Gastrocnemius medialis (tissue), 4 donors: ENCODE measurements around the gene MAP2K5. TPM values are rescaled to one million over a fixed set of nuclear protein-coding genes. Genes with fewer than 3 reads are reported as not detected.

ENCODE experiments used
- ATAC-seq, 2 donors: fragments of 150-250 bp; one replicate each; pipeline ENCODE4 v1.9.1; 2016
- DNase-seq, 2 donors: peaks; one replicate each; pipeline ENCODE4 v3.0.0-alpha.2; 2019
- H3K27ac ChIP-seq, 4 donors: fragments of 200-600 bp; sonication (generic); 1 replicate in 1 of 4; 2 replicates in 3 of 4; pipeline ENCODE4 v1.5.1; 2016 to 2018; ENCODE audit warnings: mild to moderate bottlenecking in 2 of 4, moderate library complexity in 1 of 4
- H3K27me3 ChIP-seq, 3 donors: fragments of 200-600 bp; sonication (generic) in 2 of 3; 1 replicate in 1 of 3; 2 replicates in 2 of 3; pipeline versions ENCODE4 v1.5.1 to v1.6.0; 2016 to 2019; ENCODE audit warnings: mild to moderate bottlenecking in 1 of 3, moderate library complexity in 1 of 3
- H3K36me3 ChIP-seq, 2 donors: fragments of 200-600 bp; sonication (generic) in 1 of 2; one replicate each; pipeline ENCODE4 v1.5.1; 2017 to 2018
- H3K4me1 ChIP-seq, 2 donors: fragments of 200-600 bp; sonication (generic) in 1 of 2; one replicate each; pipeline ENCODE4 v1.5.1; 2016 to 2017; ENCODE audit warnings: mild to moderate bottlenecking in 2 of 2
- H3K4me3 ChIP-seq, 4 donors: fragments of 200-600 bp; sonication (generic) in 3 of 4; 1 replicate in 1 of 4; 2 replicates in 3 of 4; pipeline ENCODE4 v1.5.1; 2016 to 2019; ENCODE audit warnings: mild to moderate bottlenecking in 2 of 4
- H3K9me3 ChIP-seq, 3 donors: fragments of 200-600 bp; sonication (generic) in 2 of 3; 1 replicate in 1 of 3; 2 replicates in 2 of 3; pipeline ENCODE4 v1.5.1; 2016 to 2019
- POLR2A ChIP-seq, 2 donors: fragments of 450-650 bp; IDR thresholded peaks; one replicate each; pipeline ENCODE4 v1.6.1; 2017; ENCODE audit warnings: antibody characterized with exemption in 2 of 2, mild to moderate bottlenecking in 2 of 2, moderate library complexity in 2 of 2
- in situ Hi-C, 4 donors: fragments of 200-750 bp; cut with MboI; loops; one replicate each; pipeline versions ENCODE4 v1.15.0 to v1.8.0; 2017; ENCODE audit warnings: low sequenced_read_pairs in 4 of 4
- intact Hi-C: fragments of 100-400 bp; cut with DNase I; formaldehyde crosslinking; loops from one replicate; pipeline ENCODE4 v1.15.1; 2023; ENCODE audit warnings: low total_unique reads
- total RNA-seq, 4 donors: library from RNA; depleted of rRNA; stranded (reverse); fragments of >200 nt; gene quantifications; one replicate each; pipeline versions ENCODE4 v1.1.0 to v1.2.3, GENCODE V29; 2016
- TF ChIP-seq, protein P1 (sequence below), 5 experiments: fragments of 450-650 bp in 3 of 5; fragments of 200-600 bp in 2 of 5; sonication (generic) in 2 of 5; IDR thresholded peaks in 4 of 5; conservative IDR thresholded peaks in 1 of 5; 1 replicate in 4 of 5; 2 replicates in 1 of 5; pipeline ENCODE4 v1.5.1; 2016 to 2019; ENCODE audit warnings: antibody characterized with exemption in 5 of 5, mild to moderate bottlenecking in 3 of 5, moderate library complexity in 3 of 5

The MAP2K5 gene
- total RNA-seq, 4 donors from 2014 or later: 5.9 to 6.8 (median 6.4) TPM

DNA sequence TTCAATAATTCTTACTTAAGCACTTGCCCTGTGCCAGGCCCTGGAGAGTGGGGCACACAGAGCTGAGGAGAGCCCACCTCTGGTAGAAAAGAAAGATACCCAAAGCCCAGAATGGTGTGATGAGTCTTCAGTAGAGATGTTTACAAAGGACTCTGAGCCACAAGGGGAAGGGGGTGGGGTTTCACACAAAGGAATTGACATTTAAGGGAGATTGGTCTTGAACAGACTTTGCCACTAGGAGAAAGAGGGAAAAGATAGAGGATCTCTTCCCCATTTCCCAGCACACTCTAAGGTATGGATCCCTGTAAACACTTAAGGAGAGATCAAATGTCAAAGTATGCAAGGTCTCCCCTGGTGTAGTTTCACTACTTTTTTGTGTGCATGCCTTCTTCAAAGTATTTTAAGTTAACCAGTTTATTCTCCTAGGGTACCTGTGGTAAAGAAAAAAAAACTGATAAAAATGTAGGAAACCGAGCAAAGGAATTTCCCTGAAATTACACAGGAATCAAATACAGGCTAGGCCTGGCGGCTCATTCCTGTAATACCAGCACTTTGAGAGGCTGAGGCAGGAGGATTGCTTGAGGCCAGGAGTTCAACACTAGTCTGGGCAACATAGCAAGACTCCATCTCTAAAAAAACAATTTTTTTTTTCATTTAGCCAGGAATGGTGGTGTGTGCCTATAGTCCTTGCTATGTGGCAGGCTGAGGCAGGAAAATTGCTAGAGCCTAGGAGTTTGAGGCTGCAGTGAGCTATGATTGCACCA lies 165.2 kb downstream of the MAP2K5 start:
- TF ChIP-seq POLR2A (IDR thresholded peaks at IDR 0.05): no peak
- TF ChIP-seq, protein P1, sequence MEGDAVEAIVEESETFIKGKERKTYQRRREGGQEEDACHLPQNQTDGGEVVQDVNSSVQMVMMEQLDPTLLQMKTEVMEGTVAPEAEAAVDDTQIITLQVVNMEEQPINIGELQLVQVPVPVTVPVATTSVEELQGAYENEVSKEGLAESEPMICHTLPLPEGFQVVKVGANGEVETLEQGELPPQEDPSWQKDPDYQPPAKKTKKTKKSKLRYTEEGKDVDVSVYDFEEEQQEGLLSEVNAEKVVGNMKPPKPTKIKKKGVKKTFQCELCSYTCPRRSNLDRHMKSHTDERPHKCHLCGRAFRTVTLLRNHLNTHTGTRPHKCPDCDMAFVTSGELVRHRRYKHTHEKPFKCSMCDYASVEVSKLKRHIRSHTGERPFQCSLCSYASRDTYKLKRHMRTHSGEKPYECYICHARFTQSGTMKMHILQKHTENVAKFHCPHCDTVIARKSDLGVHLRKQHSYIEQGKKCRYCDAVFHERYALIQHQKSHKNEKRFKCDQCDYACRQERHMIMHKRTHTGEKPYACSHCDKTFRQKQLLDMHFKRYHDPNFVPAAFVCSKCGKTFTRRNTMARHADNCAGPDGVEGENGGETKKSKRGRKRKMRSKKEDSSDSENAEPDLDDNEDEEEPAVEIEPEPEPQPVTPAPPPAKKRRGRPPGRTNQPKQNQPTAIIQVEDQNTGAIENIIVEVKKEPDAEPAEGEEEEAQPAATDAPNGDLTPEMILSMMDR (IDR thresholded peaks at IDR 0.05 in 4 of 5, conservative IDR thresholded peaks at IDR 0.05 in 1 of 5): no peak
- Histone ChIP-seq H3K9me3 (no peaks in the 10 kb centered on the region), H3K4me3 (no peak overlapping the region), H3K27me3 (no peaks in the 10 kb centered on the region), H3K4me1 (no peaks in the 10 kb centered on the region), H3K27ac (no peak overlapping the region), H3K36me3 (peaks cover 0 to 9% of the 10 kb centered on the region in 2 donors)
- no peak for ATAC-seq
- no peak for DNase-seq
- intact Hi-C loops (no loop called here), in situ Hi-C loops (no loop called here)

DNA sequence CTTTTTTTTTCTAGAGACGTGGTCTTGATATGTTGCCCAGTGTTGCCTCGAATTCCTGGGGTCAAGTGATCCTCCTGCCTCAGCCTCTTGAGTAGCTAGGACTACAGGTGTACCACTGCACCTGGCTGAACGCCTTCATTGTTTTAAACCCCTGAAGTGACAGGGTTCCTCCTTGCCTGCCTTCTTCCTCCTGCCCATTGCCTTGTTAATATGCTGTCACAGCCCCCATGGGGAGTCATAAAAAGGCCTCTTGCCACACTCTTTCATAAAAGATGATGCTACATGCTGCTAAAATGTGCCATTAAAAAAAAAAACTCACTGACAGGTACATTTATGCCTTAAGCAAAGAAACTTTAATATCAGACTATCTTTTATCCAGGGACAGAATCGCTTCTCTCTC lies 166.0 kb downstream of the MAP2K5 start:
- no peak overlapping the region for H3K27ac ChIP-seq
- peaks cover 0 to 3% of the 10 kb centered on the region in 2 donors for H3K36me3 ChIP-seq
- in situ Hi-C loops: no loop called here
- H3K9me3 ChIP-seq: no peaks in the 10 kb centered on the region
- intact Hi-C loops: no loop called here
- H3K4me1 ChIP-seq: no peaks in the 10 kb centered on the region
- TF ChIP-seq, protein P1 (IDR thresholded peaks at IDR 0.05 in 4 of 5, conservative IDR thresholded peaks at IDR 0.05 in 1 of 5): no peak
- no peak for TF ChIP-seq POLR2A (IDR thresholded peaks at IDR 0.05)
- ATAC-seq (no peak), DNase-seq (no peak)
- H3K4me3 ChIP-seq: no peak overlapping the region
- no peaks in the 10 kb centered on the region for H3K27me3 ChIP-seq

DNA sequence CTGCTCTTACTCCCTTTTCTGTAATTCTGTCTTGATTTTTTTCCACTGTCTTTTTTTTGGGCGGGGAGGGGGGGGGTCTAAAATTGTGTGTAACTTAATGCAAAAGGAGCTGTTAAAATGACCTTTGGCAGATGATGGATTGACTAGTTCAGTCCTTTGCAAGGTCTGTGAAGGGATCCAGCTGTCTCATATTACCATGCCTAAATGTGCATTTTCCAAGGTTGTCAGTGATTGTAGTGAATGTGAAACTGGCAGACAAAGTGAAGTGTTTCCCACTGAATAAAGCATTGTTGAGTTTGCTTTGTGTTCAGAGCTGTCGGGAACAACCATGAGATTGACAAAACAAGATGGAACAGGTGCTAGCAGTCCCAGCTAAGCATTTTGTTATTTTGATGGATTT lies 172.7 kb downstream of the MAP2K5 start:
- intact Hi-C loops: no loop called here
- Histone ChIP-seq H3K4me3 (no peak overlapping the region), H3K27ac (no peak overlapping the region), H3K4me1 (no peaks in the 10 kb centered on the region), H3K27me3 (no peaks in the 10 kb centered on the region), H3K9me3 (no peaks in the 10 kb centered on the region), H3K36me3 (no peaks in the 10 kb centered on the region)
- ATAC-seq: no peak
- no peak for DNase-seq
- in situ Hi-C loops: no loop called here
- TF ChIP-seq POLR2A (IDR thresholded peaks at IDR 0.05): no peak
- TF ChIP-seq, protein P1 (IDR thresholded peaks at IDR 0.05 in 4 of 5, conservative IDR thresholded peaks at IDR 0.05 in 1 of 5): no peak

DNA sequence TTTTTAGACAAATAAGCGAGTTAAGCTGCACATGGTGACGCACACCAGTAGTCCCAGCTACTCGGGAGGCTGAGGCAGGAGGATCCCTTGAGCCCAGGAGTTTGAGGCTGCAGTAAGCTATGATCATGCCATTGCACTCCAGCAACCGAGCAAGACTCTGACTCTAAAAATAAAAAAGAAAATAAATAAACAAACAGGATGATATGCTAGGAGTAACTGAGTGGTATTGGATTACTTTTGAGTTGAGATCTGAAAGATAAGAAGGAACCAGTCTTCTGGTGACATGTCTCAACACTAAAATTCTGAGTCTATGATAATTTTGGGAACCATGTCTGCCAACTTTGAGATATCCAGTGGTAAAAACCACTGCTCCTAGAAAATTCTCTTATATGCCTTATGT lies 173.7 kb downstream of the MAP2K5 start:
- no peak overlapping the region for H3K4me3 ChIP-seq
- no peaks in the 10 kb centered on the region for H3K9me3 ChIP-seq
- H3K27ac ChIP-seq: no peak overlapping the region
- DNase-seq: no peak
- ATAC-seq: no peak
- H3K36me3 ChIP-seq: no peaks in the 10 kb centered on the region
- intact Hi-C loops: no loop called here
- TF ChIP-seq, protein P1 (IDR thresholded peaks at IDR 0.05 in 4 of 5, conservative IDR thresholded peaks at IDR 0.05 in 1 of 5): no peak
- no peak for TF ChIP-seq POLR2A (IDR thresholded peaks at IDR 0.05)
- no peaks in the 10 kb centered on the region for H3K27me3 ChIP-seq
- H3K4me1 ChIP-seq: no peaks in the 10 kb centered on the region
- in situ Hi-C loops: no loop called here

DNA sequence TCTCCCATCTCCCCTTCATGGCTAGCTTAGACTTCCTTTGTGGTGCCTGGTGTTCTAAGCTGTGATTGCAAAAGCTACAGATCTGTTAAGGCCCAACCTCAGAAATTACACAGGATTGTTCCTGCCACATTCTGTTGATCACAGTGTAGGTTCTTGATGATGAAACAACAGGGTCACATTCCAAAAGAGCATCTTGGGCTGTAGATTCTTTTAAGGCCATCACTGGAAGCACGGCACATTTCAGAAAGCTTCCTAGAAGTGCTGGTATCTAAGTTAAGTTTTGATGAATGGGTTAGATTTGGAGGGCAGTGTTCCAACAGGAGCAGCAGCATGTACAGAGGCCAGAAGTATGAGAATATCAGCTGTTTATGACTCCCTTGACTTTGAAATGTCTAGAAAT lies 175.3 kb downstream of the MAP2K5 start:
- Histone ChIP-seq H3K4me1 (no peaks in the 10 kb centered on the region), H3K27ac (no peak overlapping the region), H3K36me3 (no peaks in the 10 kb centered on the region), H3K9me3 (no peaks in the 10 kb centered on the region), H3K4me3 (no peak overlapping the region), H3K27me3 (no peaks in the 10 kb centered on the region)
- TF ChIP-seq POLR2A (IDR thresholded peaks at IDR 0.05): no peak
- TF ChIP-seq, protein P1 (IDR thresholded peaks at IDR 0.05 in 4 of 5, conservative IDR thresholded peaks at IDR 0.05 in 1 of 5): no peak
- in situ Hi-C loops (no loop called here), intact Hi-C loops (no loop called here)
- DNase-seq (no peak), ATAC-seq (no peak)
